ENCODE measurements around the gene SASS6. TPM values are rescaled to one million over a fixed set of nuclear protein-coding genes. Genes with fewer than 3 reads are reported as not detected.

SASS6 gene
- total RNA-seq, 4 donors from 2014 or later = 2.6 to 4.6 (median 3.5) TPM

DNA sequence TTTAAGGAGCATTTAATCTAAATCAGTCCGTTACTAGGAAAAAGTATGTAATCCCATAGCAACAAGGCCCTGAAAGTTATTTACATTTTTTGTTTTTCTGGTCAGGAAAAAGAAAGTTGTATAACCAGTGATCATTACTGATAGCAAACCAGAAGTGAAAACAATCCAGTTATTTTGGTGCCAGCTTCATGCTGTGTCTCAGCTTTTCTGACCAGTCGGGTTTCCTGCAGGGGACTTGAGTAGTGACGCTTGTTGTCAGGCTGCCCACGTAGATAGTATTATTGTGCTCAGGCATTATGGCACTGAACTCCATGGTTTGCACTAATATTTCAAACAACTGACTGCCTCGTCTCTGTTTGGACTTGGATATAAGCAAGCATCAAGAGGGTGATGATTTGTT is 55.2 kb downstream of the SASS6 start:
- no peaks in the 10 kb centered on the region for H3K4me1 ChIP-seq
- H3K4me3 ChIP-seq (replicated peaks in 1 of 3) = no peak overlapping the region
- H3K9me3 ChIP-seq = no peaks in the 10 kb centered on the region
- no peak overlapping the region for H3K27ac ChIP-seq
- TF ChIP-seq POLR2A (IDR thresholded peaks at IDR 0.05) = no peak
- TF ChIP-seq, protein P1, sequence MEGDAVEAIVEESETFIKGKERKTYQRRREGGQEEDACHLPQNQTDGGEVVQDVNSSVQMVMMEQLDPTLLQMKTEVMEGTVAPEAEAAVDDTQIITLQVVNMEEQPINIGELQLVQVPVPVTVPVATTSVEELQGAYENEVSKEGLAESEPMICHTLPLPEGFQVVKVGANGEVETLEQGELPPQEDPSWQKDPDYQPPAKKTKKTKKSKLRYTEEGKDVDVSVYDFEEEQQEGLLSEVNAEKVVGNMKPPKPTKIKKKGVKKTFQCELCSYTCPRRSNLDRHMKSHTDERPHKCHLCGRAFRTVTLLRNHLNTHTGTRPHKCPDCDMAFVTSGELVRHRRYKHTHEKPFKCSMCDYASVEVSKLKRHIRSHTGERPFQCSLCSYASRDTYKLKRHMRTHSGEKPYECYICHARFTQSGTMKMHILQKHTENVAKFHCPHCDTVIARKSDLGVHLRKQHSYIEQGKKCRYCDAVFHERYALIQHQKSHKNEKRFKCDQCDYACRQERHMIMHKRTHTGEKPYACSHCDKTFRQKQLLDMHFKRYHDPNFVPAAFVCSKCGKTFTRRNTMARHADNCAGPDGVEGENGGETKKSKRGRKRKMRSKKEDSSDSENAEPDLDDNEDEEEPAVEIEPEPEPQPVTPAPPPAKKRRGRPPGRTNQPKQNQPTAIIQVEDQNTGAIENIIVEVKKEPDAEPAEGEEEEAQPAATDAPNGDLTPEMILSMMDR (IDR thresholded peaks at IDR 0.05) = no peak
- intact Hi-C loops (cut with DNase I) = loop anchor here (10.0 kb wide), 1 partner anchor 47 kb away; no protein-coding TSS in a partner anchor
- DNase-seq = no peak
- H3K27me3 ChIP-seq = no peaks in the 10 kb centered on the region
- peaks cover 22 to 26% of the 10 kb centered on the region in 2 donors for H3K36me3 ChIP-seq
- WGBS, 2 donors = 82 to 89% methylated on average over 5 of the region's 5 CpGs

DNA sequence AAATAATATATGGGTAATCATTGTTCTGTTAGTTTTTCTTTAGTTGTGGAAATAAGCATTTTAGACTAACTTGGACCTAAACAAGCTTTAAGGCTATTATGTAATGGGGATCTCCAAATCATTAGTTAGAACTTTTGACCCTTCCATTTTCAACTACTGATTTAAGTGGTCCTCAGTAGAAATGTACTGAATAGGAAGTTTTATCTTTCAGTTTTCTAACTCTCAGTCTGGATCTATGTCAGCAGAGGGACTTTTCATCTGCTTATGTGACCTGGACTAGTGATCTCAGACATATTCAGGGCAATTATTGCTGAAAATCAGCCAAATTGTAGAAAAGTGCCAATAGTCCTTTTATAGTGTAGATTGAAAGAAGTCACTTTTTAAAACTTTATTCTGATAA is 56.0 kb downstream of the SASS6 start:
- Histone ChIP-seq H3K9me3 (no peaks in the 10 kb centered on the region), H3K4me1 (no peaks in the 10 kb centered on the region), H3K4me3 (replicated peaks in 1 of 3) (no peak overlapping the region), H3K27ac (no peak overlapping the region), H3K27me3 (no peaks in the 10 kb centered on the region), H3K36me3 (peaks cover 16 to 20% of the 10 kb centered on the region in 2 donors)
- DNase-seq = no peak
- TF ChIP-seq POLR2A (IDR thresholded peaks at IDR 0.05) = no peak
- TF ChIP-seq, protein P1 (IDR thresholded peaks at IDR 0.05) = no peak
- intact Hi-C loops (cut with DNase I) = loop anchor here (10.0 kb wide), 1 partner anchor 48 kb away; no protein-coding TSS in a partner anchor

DNA sequence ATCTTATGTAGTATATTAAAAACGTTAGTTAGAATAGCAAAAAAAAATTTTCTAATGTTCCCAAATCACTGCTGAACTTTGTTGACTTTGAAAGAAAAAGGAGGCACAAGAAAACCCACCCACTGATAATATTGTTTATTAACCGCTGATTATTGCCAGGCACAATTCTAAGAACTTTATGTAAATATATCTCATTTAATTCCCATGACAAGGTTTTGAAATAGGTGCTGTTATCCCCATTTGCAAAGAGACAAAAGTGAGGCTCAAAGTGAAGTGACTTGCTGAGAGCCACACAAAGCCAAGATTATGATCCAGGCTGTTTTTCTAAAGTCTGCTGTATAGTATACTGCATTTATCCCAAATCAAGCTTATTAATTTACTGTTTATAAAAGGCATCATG is 56.4 kb downstream of the SASS6 start:
- no peaks in the 10 kb centered on the region for H3K27me3 ChIP-seq
- DNase-seq = no peak
- no peak overlapping the region for H3K4me3 ChIP-seq (replicated peaks in 1 of 3)
- intact Hi-C loops (cut with DNase I) = loop anchor here (10.0 kb wide), 1 partner anchor 48 kb away; no protein-coding TSS in a partner anchor
- WGBS, 2 donors = 91% methylated on average over 2 of the region's 2 CpGs
- H3K9me3 ChIP-seq = no peaks in the 10 kb centered on the region
- peaks cover 16 to 19% of the 10 kb centered on the region in 2 donors for H3K36me3 ChIP-seq
- H3K4me1 ChIP-seq = no peaks in the 10 kb centered on the region
- TF ChIP-seq, protein P1 (IDR thresholded peaks at IDR 0.05) = no peak
- no peak for TF ChIP-seq POLR2A (IDR thresholded peaks at IDR 0.05)
- H3K27ac ChIP-seq = no peak overlapping the region

DNA sequence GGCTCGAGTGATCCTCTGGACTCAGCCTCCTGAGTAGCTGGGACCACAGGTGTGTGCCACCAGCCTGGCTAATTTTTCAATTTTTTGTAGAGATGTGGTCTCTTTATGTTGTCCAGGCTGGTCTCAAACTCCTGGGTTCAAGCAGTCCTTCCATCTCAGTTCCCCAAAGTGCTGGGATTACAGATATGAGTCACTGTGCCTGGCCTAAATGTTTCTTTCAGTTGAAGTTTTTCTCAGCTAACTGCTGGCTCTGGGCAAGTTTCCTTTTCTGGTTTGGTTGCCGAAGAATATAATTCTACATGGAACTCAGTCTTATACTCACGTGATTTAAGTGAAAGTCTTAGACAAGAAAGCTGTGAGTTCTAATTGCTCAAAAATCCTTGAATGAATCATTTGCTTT is 57.0 kb downstream of the SASS6 start:
- H3K4me1 ChIP-seq = no peaks in the 10 kb centered on the region
- intact Hi-C loops (cut with DNase I) = loop anchor here (10.0 kb wide), 1 partner anchor 49 kb away; no protein-coding TSS in a partner anchor
- no peak overlapping the region for H3K27ac ChIP-seq
- peaks cover 15 to 16% of the 10 kb centered on the region in 2 donors for H3K36me3 ChIP-seq
- H3K27me3 ChIP-seq = no peaks in the 10 kb centered on the region
- no peak for DNase-seq
- 91 to 92% methylated on average over 3 of the region's 3 CpGs for WGBS, 2 donors
- no peak for TF ChIP-seq POLR2A (IDR thresholded peaks at IDR 0.05)
- TF ChIP-seq, protein P1 (IDR thresholded peaks at IDR 0.05) = no peak
- H3K4me3 ChIP-seq (replicated peaks in 1 of 3) = no peak overlapping the region
- H3K9me3 ChIP-seq = no peaks in the 10 kb centered on the region

DNA sequence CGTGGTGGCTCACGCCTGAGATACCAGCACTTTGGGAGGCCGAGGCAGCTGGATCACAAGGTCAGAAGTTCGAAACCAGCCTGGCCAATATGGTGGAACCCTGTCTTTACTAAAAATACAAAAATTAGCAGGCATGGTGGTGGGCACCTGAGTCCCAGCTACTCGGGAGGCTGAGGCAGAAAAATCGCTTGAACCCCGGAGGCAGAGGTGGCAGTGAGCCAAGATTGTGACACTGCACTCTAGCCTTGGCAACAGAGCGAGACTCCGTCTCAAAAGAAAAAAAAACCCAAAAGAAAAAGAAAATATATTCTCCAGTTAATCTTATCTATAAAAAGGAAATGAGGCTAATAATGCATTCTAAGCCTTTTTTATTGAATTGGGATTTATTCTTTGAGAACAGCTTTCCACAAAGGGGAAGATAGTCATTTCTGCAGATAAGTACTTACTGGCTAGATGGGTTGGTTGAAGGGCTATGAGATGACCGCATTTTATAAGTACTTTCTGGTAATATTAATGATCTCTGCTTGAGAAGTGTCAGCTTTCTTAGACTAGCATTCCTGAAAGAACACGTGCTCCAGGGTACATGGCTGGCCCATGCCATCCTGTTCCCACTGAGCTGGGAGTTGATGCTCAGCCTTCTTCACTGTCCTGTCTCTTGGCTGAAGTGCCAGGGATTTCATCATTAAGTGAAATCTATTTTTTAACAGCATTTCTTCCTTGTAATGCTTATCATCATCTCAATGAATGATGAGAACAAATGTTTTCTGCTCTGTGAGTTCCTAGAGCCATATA is 57.9 kb downstream of the SASS6 start:
- Histone ChIP-seq H3K36me3 (peaks cover 10 to 13% of the 10 kb centered on the region in 2 donors), H3K27ac (no peak overlapping the region), H3K4me1 (peaks cover 2 to 6% of the 10 kb centered on the region in 2 donors), H3K27me3 (no peaks in the 10 kb centered on the region), H3K9me3 (no peaks in the 10 kb centered on the region), H3K4me3 (replicated peaks in 1 of 3) (no peak overlapping the region)
- intact Hi-C loops (cut with DNase I) = loop anchor here (10.0 kb wide), 1 partner anchor 50 kb away; no protein-coding TSS in a partner anchor
- WGBS, 2 donors = 82 to 83% methylated on average over 11 of the region's 11 CpGs
- DNase-seq = no peak
- no peak for TF ChIP-seq POLR2A (IDR thresholded peaks at IDR 0.05)
- TF ChIP-seq, protein P1 (IDR thresholded peaks at IDR 0.05) = no peak

Data from thyroid gland (tissue), 4 donors.